ENCODE measurements around the gene ANTXR2. TPM values are rescaled to one million over a fixed set of nuclear protein-coding genes. Genes with fewer than 3 reads are reported as not detected.
"Not testable (repeated sequence)": the region's sequence is repeated elsewhere in the genome, so short reads cannot be mapped to it uniquely, and the experiment has no call there.

ANTXR2 gene
- total RNA-seq: 61.7 to 63.2 TPM (median 61.9 TPM) in 3 replicates

DNA sequence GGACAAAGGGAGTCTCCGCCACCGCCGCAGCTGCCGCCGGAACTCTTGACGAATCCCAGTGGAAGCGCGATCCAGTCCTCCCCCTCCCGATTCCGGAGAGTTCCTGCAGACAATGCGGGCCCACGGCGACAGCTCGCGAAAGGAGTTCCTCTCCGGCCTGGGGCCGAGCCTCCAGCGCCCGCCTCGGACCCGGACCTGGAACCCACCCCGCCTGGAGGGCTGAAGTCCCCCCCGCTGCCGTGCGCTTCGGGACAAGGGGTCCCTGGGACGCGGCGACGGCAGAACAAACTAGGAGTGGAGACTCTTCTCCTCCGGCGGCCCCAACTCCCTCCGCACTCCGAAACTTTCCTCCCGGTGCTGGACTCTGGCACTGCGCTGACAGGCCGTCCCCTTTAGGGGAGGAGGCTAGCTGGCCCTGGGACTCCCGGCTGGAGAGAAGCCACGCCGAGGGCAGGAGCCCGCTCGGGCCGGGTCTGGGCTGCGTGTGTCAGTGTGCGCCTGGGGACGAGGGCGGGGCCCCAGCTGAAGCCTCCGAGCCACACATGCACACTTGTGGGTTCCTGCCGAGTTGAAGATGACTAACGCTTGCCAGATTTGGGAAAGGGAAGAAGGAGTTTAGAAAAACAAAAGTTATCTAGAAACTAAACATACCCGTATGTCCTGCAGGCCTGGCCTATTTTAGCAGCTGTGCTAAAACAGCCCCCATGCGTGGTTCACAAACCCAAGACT lies at the start of gene ANTXR2:
Gene ANTXR2 (minus strand): TSS at position 486 of the 729 bp plus-strand sequence. CDS start 669 bp downstream, outside the sequence.
- no peak for TF ChIP-seq CTCF (IDR thresholded peaks at IDR 0.05; ENCODE audit: unreplicated experiment)
- H3K9me3 Mint-ChIP-seq: peaks cover 11% of the 10 kb centered on the region
- H3K36me3 Mint-ChIP-seq: peaks cover 2% of the 10 kb centered on the region
- peaks cover 42% of the 10 kb centered on the region for H3K4me1 Mint-ChIP-seq
- peak; percentile 51 to 81 for DNase-seq (ENCODE audit: low spot score in 2 of 2, unreplicated experiment in 2 of 2)
- H3K4me3 Mint-ChIP-seq: peak within 1 kb of the TSS; percentile 98
- no peaks in the 10 kb centered on the region for H3K27me3 Mint-ChIP-seq (ENCODE audit: low read depth)
- H3K27ac Mint-ChIP-seq: peak within 1 kb of the TSS; percentile 94

DNA sequence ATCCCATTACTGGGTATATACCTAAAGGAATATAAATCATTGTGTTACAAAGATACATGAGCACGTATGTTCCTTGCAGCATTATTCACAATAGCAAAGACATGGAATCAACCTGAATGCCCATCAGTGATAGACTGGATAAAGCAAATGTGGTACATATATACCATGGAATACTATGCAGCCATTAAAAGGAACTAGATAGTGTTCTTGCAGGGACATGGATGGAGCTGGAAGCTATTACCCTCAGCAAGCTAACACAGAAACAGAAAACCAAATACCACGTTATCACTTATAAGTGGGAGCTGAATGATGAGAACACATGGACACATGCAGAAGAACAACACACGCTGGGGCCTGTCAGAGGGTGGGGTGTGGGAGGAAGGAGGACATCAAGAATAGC lies 48.8 kb upstream of the ANTXR2 start:
- not testable (repeated sequence) for H3K27ac Mint-ChIP-seq; H3K4me3 Mint-ChIP-seq; H3K27me3 Mint-ChIP-seq (ENCODE audit: low read depth); H3K36me3 Mint-ChIP-seq; H3K4me1 Mint-ChIP-seq; DNase-seq (ENCODE audit: low spot score in 2 of 2, unreplicated experiment in 2 of 2)
- peaks cover 27% of the 10 kb centered on the region for H3K9me3 Mint-ChIP-seq

- not testable (repeated sequence) for H3K27ac Mint-ChIP-seq; H3K4me3 Mint-ChIP-seq; DNase-seq (ENCODE audit: low spot score in 2 of 2, unreplicated experiment in 2 of 2); H3K36me3 Mint-ChIP-seq; H3K27me3 Mint-ChIP-seq (ENCODE audit: low read depth); H3K4me1 Mint-ChIP-seq
- peaks cover 29% of the 10 kb centered on the region for H3K9me3 Mint-ChIP-seq
Measured at GRCh38 chr4:80119620-80120019, 46.6 kb upstream of the ANTXR2 start.

DNA sequence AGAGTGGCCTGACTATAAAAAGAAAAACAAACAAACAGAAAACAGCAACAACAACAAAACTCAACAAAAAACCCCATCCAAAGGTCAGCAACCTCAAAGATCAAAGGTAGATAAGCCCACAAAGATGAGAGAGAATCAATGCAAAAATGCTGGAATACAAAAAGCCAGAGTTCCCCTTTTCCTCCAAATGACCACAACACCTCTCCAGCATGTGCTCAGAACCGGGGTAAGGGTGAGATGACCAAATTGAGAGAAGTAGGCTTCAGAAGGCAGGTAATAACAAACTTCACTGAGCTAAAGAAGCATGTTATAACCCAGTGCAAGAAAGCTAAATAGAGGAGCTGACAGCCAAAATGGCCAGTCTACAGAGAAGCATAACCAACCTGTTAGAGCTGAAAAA lies 43.5 kb upstream of the ANTXR2 start:
- no peak for TF ChIP-seq CTCF (IDR thresholded peaks at IDR 0.05; ENCODE audit: unreplicated experiment)
- no peak overlapping the region for H3K4me3 Mint-ChIP-seq
- H3K9me3 Mint-ChIP-seq: peaks cover 28% of the 10 kb centered on the region
- DNase-seq (ENCODE audit: low spot score in 2 of 2, unreplicated experiment in 2 of 2): no peak
- no peaks in the 10 kb centered on the region for H3K4me1 Mint-ChIP-seq
- no peaks in the 10 kb centered on the region for H3K27me3 Mint-ChIP-seq (ENCODE audit: low read depth)
- H3K27ac Mint-ChIP-seq: no peak overlapping the region
- peaks cover 5% of the 10 kb centered on the region for H3K36me3 Mint-ChIP-seq

DNA sequence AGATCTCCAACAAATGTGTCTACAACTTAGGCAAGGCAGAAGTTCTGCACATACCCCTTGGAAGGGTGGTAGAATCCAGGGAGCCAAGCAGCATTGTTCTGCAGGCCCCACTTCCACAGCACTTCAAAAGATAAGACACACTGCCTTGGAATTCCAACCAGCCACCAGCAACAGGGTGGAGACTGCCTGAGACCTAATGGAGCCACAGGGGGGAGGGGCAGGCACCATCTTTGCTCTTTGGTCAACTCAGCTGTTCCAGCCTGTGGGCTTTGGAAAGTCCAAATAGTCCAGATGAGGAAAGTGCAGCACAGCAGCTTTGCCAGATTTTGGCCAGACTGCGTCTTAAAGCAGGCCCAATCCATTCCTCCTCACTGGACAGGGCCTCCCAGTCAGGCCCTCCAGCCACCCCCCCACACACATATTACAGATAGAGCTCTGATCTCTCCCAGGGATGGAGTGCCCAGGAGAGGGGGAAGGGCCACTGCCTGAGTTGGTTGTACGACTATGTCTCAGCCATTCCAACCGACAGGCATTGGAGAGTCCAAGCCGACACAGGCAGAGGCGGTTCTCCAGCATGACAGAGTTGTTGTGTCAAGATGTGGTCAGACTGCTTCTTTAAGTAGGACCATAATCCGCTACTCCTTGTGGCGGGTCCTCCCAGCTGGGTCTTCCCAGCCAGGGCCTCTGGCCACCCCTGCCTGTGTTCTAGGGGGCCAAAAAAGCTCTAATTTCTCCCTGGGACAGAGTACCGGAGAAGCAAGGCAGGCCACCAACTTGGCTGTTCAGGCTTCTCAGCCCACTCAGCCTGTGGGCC lies 42.5 kb upstream of the ANTXR2 start:
- Mint-ChIP-seq H3K4me3 (no peak overlapping the region), H3K27me3 (ENCODE audit: low read depth) (no peaks in the 10 kb centered on the region), H3K36me3 (peaks cover 5% of the 10 kb centered on the region), H3K9me3 (peaks cover 35% of the 10 kb centered on the region), H3K4me1 (no peaks in the 10 kb centered on the region), H3K27ac (no peak overlapping the region)
- DNase-seq (ENCODE audit: low spot score in 2 of 2, unreplicated experiment in 2 of 2): no peak
- TF ChIP-seq CTCF (IDR thresholded peaks at IDR 0.05; ENCODE audit: unreplicated experiment): no peak

DNA sequence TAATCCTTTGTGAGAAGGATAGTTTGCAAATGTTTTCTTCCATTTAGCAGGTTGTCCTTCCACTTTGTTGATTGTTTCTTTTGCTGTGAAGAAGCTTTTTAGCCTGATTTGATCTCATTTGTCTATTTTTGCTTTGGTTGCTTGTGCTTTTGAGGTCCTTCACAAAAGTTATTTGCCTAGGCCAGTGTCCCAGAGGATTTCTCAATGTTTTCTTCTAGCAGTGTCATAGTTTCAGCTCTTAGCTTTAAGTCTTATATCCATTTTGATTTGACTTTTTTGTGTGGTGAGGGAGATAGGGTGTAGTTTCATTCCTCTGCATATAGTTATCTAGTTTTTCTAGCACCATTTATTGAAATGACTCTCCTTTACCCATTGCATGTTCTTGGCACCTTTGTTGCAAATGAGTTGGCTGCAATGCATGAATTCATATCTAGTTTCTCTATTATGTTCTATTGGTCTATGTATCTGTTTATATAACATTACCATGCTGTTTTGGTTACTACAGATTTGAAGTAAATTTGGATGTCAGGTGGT lies 41.8 kb upstream of the ANTXR2 start:
- H3K4me1 Mint-ChIP-seq: no peaks in the 10 kb centered on the region
- no peak overlapping the region for H3K27ac Mint-ChIP-seq

More for the DNA sequence above, 41.8 kb upstream of the ANTXR2 start:
- Mint-ChIP-seq H3K4me3 (no peak overlapping the region), H3K36me3 (peaks cover 5% of the 10 kb centered on the region), H3K9me3 (peaks cover 41% of the 10 kb centered on the region), H3K27me3 (ENCODE audit: low read depth) (no peaks in the 10 kb centered on the region)
- no peak for TF ChIP-seq CTCF (IDR thresholded peaks at IDR 0.05; ENCODE audit: unreplicated experiment)
- no peak for DNase-seq (ENCODE audit: low spot score in 2 of 2, unreplicated experiment in 2 of 2)

Data from mesothelial cell of epicardium (in vitro differentiated cells).